CD14-positive monocyte (primary cell): ENCODE measurements around the gene MITF. TPM values are rescaled to one million over a fixed set of nuclear protein-coding genes. Genes with fewer than 3 reads are reported as not detected.

Source experiments
- DNase-seq, 3 donors: peaks; one replicate each; pipeline ENCODE4 v3.0.0-alpha.2; 2011 to 2022
- H2AFZ ChIP-seq: 2 replicates; pipeline ENCODE4 v1.6.0; 2012; ENCODE audit warnings: mild to moderate bottlenecking, low read depth, low read length, inconsistent platforms; ENCODE audit not compliant: insufficient read depth, poor library complexity, severe bottlenecking
- H3K27ac ChIP-seq, 2 donors: 1 replicate in 1 of 2; 2 replicates in 1 of 2; pipeline ENCODE4 v1.5.1; 2012 to 2013; ENCODE audit warnings: low read length in 2 of 2, control low read depth in 1 of 2, inconsistent platforms in 1 of 2, low read depth in 1 of 2, mild to moderate bottlenecking in 1 of 2
- H3K27me3 ChIP-seq, 2 donors: one replicate each; pipeline versions ENCODE4 v1.6.0 to v1.6.1; 2011 to 2013; ENCODE audit warnings: low read length in 2 of 2; ENCODE audit not compliant: control insufficient read depth in 2 of 2, insufficient read depth in 2 of 2
- H3K36me3 ChIP-seq, 2 donors: replicated peaks in 1 of 2; 1 replicate in 1 of 2; 2 replicates in 1 of 2; pipeline versions ENCODE4 v1.5.1 to v1.6.1; 2012 to 2013; ENCODE audit warnings: low read length in 2 of 2, control low read depth in 1 of 2, inconsistent platforms in 1 of 2, mild to moderate bottlenecking in 1 of 2; ENCODE audit not compliant: insufficient read depth in 2 of 2, control insufficient read depth in 1 of 2
- H3K4me1 ChIP-seq, 2 donors: 1 replicate in 1 of 2; 2 replicates in 1 of 2; pipeline versions ENCODE4 v1.5.1 to v1.6.1; 2012 to 2013; ENCODE audit warnings: low read length in 2 of 2, control low read depth in 1 of 2, inconsistent platforms in 1 of 2, mild to moderate bottlenecking in 1 of 2, moderate library complexity in 1 of 2; ENCODE audit not compliant: insufficient read depth in 2 of 2, control insufficient read depth in 1 of 2
- H3K4me2 ChIP-seq: replicated peaks from 2 replicates; pipeline ENCODE3; 2012; ENCODE audit warnings: low read length, moderate library complexity, mild to moderate bottlenecking; ENCODE audit not compliant: poor library complexity, severe bottlenecking; ENCODE audit errors: extremely low read depth
- H3K4me3 ChIP-seq, 3 experiments: fragments of 200-600 bp in 1 of 3; sonication (generic) in 1 of 3; replicated peaks in 1 of 3; 1 replicate in 2 of 3; 2 replicates in 1 of 3; pipeline ENCODE4 v1.5.1; 2011 to 2013; ENCODE audit warnings: low read length in 3 of 3, mild to moderate bottlenecking in 3 of 3, control low read depth in 2 of 3, low read depth in 2 of 3, inconsistent platforms in 1 of 3, moderate library complexity in 1 of 3
- H3K79me2 ChIP-seq: 2 replicates; pipeline ENCODE4 v1.6.0; 2012; ENCODE audit warnings: mild to moderate bottlenecking, control low read depth, inconsistent platforms, low read length, moderate library complexity; ENCODE audit not compliant: insufficient read depth
- H3K9ac ChIP-seq: 2 replicates; pipeline ENCODE4 v1.6.0; 2017; ENCODE audit warnings: low read length, mild to moderate bottlenecking; ENCODE audit not compliant: insufficient read depth, poor library complexity, severe bottlenecking
- H3K9me3 ChIP-seq, 2 donors: replicated peaks in 1 of 2; 1 replicate in 1 of 2; 2 replicates in 1 of 2; pipeline versions ENCODE4 v1.5.1 to v1.6.1; 2012 to 2013; ENCODE audit warnings: low read length in 2 of 2, control low read depth in 1 of 2; ENCODE audit not compliant: control insufficient read depth in 1 of 2, insufficient read depth in 1 of 2
- H4K20me1 ChIP-seq: 2 replicates; pipeline ENCODE4 v1.6.0; 2012; ENCODE audit warnings: mild to moderate bottlenecking, low read length, control low read depth, moderate library complexity; ENCODE audit not compliant: insufficient read depth
- H3K27ac Mint-ChIP-seq, 7 donors: one replicate each; pipeline ENCODE4 v1.8.0; 2020; ENCODE audit warnings: mild to moderate bottlenecking in 7 of 7, mixed read lengths in 7 of 7, moderate library complexity in 6 of 7, inconsistent platforms in 2 of 7
- H3K27me3 Mint-ChIP-seq, 3 donors: one replicate each; pipeline ENCODE4 v1.8.0; 2021 to 2022; ENCODE audit warnings: low read depth in 3 of 3, mild to moderate bottlenecking in 3 of 3, mixed read lengths in 3 of 3, moderate library complexity in 3 of 3, inconsistent platforms in 1 of 3
- H3K36me3 Mint-ChIP-seq, 2 donors: one replicate each; pipeline ENCODE4 v1.8.0; 2020; ENCODE audit warnings: mixed read lengths in 2 of 2, inconsistent platforms in 1 of 2, mild to moderate bottlenecking in 1 of 2
- H3K4me1 Mint-ChIP-seq: one replicate; pipeline ENCODE4 v1.8.0; 2020; ENCODE audit warnings: mild to moderate bottlenecking, mixed read lengths
- H3K4me3 Mint-ChIP-seq, 2 donors: one replicate each; pipeline ENCODE4 v1.8.0; 2020; ENCODE audit warnings: mild to moderate bottlenecking in 2 of 2, mixed read lengths in 2 of 2, moderate library complexity in 1 of 2
- H3K9me3 Mint-ChIP-seq, 7 donors: one replicate each; pipeline ENCODE4 v1.8.0; 2020 to 2022; ENCODE audit warnings: mixed read lengths in 7 of 7, mild to moderate bottlenecking in 6 of 7, moderate library complexity in 6 of 7, inconsistent platforms in 2 of 7
- CTCF ChIP-seq: fragments of 200-600 bp; IDR thresholded peaks from one replicate; pipeline ENCODE4 v1.8.0; 2022; ENCODE audit warnings: antibody characterized with exemption, mild to moderate bottlenecking
- WGBS: methylation state at CpG from one replicate; pipeline ENCODE4 v1.1.5; 2013; ENCODE audit warnings: missing lambda C conversion rate; ENCODE audit not compliant: insufficient coverage; 5-methylcytosine and 5-hydroxymethylcytosine counted together
- intact Hi-C, 2 donors: fragments of 100-400 bp; cut with micrococcal nuclease; formaldehyde crosslinking; loops; one replicate each; pipeline versions ENCODE4 v1.15.0 to v1.15.1; 2023
- polyA plus RNA-seq, 3 donors: library from polyadenylated mRNA; depleted of rRNA in 1 of 3; unstranded in 2 of 3; stranded (reverse) in 1 of 3; fragments of 300-500 nt in 2 of 3; fragments of >200 nt in 1 of 3; fragmentation: Illumina TruSeq in 2 of 3; gene quantifications; 1 replicate in 2 of 3; 2 replicates in 1 of 3; pipeline ENCODE4 v1.2.3, GENCODE V29; 2012 to 2021

The MITF gene
- polyA plus RNA-seq, 3 donors, result 7.0 to 15.1 (median 12.1) TPM

GRCh38 chr3:69753179-69753775 lies 14.0 kb downstream of the MITF start:
- DNase-seq, result no peak
- H3K27ac Mint-ChIP-seq, result peak overlapping the region in 1 of 7 donors; percentile 36
- Histone ChIP-seq H3K27ac (peak overlapping the region in 1 of 2 donors; percentile 33), H3K27me3 (no peaks in the 10 kb centered on the region), H3K4me2 (no peak overlapping the region), H3K9ac (no peak overlapping the region), H3K4me3 (no peak overlapping the region), H2AFZ (no peak overlapping the region), H3K36me3 (no peaks in the 10 kb centered on the region), H3K9me3 (peaks cover 0 to 3% of the 10 kb centered on the region in 2 donors), H3K4me1 (peaks cover 35 to 46% of the 10 kb centered on the region in 2 donors), H3K79me2 (peaks cover 69% of the 10 kb centered on the region), H4K20me1 (no peaks in the 10 kb centered on the region)
- H3K27me3 Mint-ChIP-seq, result no peaks in the 10 kb centered on the region
- intact Hi-C loops, result no loop called here
- peaks cover 0 to 12% (median 6%) of the 10 kb centered on the region in 7 donors for H3K9me3 Mint-ChIP-seq
- H3K4me1 Mint-ChIP-seq, result peaks cover 45% of the 10 kb centered on the region
- TF ChIP-seq CTCF, result no peak
- H3K36me3 Mint-ChIP-seq, result peaks cover 3 to 20% of the 10 kb centered on the region in 2 donors
- no peak overlapping the region for H3K4me3 Mint-ChIP-seq

- no peak for DNase-seq
- no peak overlapping the region for H3K4me3 Mint-ChIP-seq
- H3K9me3 Mint-ChIP-seq, result peaks cover 0 to 12% (median 6%) of the 10 kb centered on the region in 7 donors
- peaks cover 3 to 20% of the 10 kb centered on the region in 2 donors for H3K36me3 Mint-ChIP-seq
- Histone ChIP-seq H3K79me2 (peaks cover 64% of the 10 kb centered on the region), H3K4me2 (no peak overlapping the region), H3K9ac (no peak overlapping the region), H3K9me3 (peaks cover 0 to 3% of the 10 kb centered on the region in 2 donors), H3K4me1 (peaks cover 22 to 23% of the 10 kb centered on the region in 2 donors), H3K27me3 (no peaks in the 10 kb centered on the region), H2AFZ (no peak overlapping the region), H3K4me3 (no peak overlapping the region), H3K27ac (no peak overlapping the region), H4K20me1 (no peaks in the 10 kb centered on the region), H3K36me3 (no peaks in the 10 kb centered on the region)
- no CpG with 5 or more reads among the region's 1 CpG for WGBS
- intact Hi-C loops, result no loop called here
- no peak for TF ChIP-seq CTCF
- peaks cover 32% of the 10 kb centered on the region for H3K4me1 Mint-ChIP-seq
- no peak overlapping the region for H3K27ac Mint-ChIP-seq
- no peaks in the 10 kb centered on the region for H3K27me3 Mint-ChIP-seq
Observed at GRCh38 chr3:69755795-69756194, 16.5 kb downstream of the MITF start.
